GM18502 (cell line): ENCODE results near the gene CPEB2.

Experiments
- ATAC-seq: cut with Tn5 transposase; IDR thresholded peaks from one replicate; pipeline ENCODE4 v1.9.1; 2021; ENCODE audit warnings: mild to moderate bottlenecking; ENCODE audit not compliant: unreplicated experiment, poor library complexity

CPEB2 gene

GRCh38 chr4:15109600-15109999 lies 107.3 kb downstream of the CPEB2 start:
- ATAC-seq = no peak

- no peak for ATAC-seq
Observed at GRCh38 chr4:15110120-15110571, 107.9 kb downstream of the CPEB2 start.

- ATAC-seq = no peak
Observed at GRCh38 chr4:15116509-15117079, 114.3 kb downstream of the CPEB2 start.

- no peak for ATAC-seq
Observed at GRCh38 chr4:15117270-15117946, 115.1 kb downstream of the CPEB2 start.

GRCh38 chr4:15118292-15118691 lies 116.0 kb downstream of the CPEB2 start:
- no peak for ATAC-seq
